ENCODE data around the gene PLPP1. TPM values are rescaled to one million over a fixed set of nuclear protein-coding genes. Genes with fewer than 3 reads are reported as not detected.

Gene PLPP1
- total RNA-seq, 1 experiment from 2014 or later, result 20.2 TPM

DNA sequence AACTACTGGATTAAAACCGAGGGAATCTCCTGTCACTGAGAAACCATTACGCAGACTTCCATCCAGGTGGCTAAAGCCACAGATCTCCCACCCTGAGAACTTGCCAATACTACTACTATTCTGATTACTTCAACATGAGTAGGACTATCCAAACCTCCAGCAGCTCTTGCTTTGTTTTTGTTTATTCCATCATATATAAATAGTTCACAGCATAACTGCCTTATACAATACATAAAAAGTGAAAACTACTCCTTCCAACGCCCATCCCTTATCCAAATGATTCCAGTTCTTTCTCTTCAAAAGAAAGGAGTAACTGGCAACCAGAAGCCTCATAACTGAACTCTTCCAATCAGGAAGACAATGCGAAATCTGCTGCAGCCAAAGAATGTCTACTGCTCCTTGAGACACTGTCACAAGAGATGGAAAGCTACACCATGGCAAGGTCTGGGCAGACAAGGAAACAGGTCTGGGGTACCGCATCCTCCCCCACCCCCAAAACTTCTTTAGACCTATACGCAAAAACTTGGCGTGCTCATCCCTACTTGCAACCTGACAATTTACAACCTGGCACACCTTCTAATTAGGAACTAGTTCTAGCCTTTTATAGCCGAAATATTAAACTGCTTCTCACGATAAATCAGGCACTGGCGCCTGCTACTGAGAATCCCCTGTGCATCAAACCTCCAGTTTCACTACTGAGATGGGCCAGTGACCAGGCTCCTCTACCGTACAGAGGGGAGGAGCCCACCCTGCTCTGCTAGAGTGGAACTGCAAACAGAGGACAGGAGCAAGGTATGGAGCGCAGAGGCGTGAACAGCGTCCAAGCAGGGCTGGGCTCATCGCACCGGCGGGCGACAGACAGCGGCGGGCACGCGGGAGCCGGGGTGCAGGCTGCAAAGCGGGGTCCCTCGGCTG is 986 bp downstream of the PLPP1 start:
- H3K27me3 Mint-ChIP-seq (ENCODE audit: unreplicated experiment), result no peaks in the 10 kb centered on the region
- TF ChIP-seq, protein P1, sequence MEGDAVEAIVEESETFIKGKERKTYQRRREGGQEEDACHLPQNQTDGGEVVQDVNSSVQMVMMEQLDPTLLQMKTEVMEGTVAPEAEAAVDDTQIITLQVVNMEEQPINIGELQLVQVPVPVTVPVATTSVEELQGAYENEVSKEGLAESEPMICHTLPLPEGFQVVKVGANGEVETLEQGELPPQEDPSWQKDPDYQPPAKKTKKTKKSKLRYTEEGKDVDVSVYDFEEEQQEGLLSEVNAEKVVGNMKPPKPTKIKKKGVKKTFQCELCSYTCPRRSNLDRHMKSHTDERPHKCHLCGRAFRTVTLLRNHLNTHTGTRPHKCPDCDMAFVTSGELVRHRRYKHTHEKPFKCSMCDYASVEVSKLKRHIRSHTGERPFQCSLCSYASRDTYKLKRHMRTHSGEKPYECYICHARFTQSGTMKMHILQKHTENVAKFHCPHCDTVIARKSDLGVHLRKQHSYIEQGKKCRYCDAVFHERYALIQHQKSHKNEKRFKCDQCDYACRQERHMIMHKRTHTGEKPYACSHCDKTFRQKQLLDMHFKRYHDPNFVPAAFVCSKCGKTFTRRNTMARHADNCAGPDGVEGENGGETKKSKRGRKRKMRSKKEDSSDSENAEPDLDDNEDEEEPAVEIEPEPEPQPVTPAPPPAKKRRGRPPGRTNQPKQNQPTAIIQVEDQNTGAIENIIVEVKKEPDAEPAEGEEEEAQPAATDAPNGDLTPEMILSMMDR (IDR thresholded peaks at IDR 0.05; ENCODE audit: unreplicated experiment), result no peak
- H3K27ac Mint-ChIP-seq (ENCODE audit: unreplicated experiment), result peak overlapping the region; percentile 17
- DNase-seq, result no peak
- H3K9me3 Mint-ChIP-seq (ENCODE audit: low read depth, unreplicated experiment), result no peaks in the 10 kb centered on the region
- intact Hi-C loops (cut with micrococcal nuclease; ENCODE audit: unreplicated experiment), result loop anchor here (10.0 kb wide), 1 partner anchor 189 kb away; no protein-coding TSS in a partner anchor
- peaks cover 25% of the 10 kb centered on the region for H3K36me3 Mint-ChIP-seq (ENCODE audit: insufficient read depth, unreplicated experiment)
- peaks cover 18% of the 10 kb centered on the region for H3K4me1 Mint-ChIP-seq (ENCODE audit: low read depth, unreplicated experiment)
- peak overlapping the region; percentile 79 for H3K4me3 Mint-ChIP-seq (ENCODE audit: low read depth, unreplicated experiment)
- BruUV-seq (replicated peaks), result no TSS peak
- CTCF ChIA-PET, result interaction anchor here (0.6 to 1.7 kb wide), 3 partner anchors 12 to 106 kb away, joined by 3 to 4 read pairs (median 4); no protein-coding TSS in a partner anchor

DNA sequence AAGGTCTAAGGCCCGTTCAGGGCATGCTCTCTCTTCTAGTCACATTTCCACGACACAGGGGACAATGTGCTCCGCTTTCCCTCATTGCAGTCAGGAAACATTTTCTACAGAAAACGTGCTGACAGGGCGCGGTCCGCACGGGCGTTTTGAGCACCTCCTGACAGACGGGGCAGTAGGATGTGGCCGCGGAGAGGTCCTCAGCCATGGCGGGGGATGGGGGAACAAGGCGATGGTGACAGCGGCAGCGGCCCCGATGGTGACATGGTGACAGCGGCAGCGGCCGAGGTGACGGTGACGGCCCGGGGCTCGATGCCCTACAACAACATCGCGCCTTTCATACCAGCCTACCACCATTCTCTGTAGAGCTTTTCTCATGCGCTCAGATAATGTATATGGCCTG is 4.1 kb downstream of the PLPP1 start:
- DNase-seq, result no peak
- H3K36me3 Mint-ChIP-seq (ENCODE audit: insufficient read depth, unreplicated experiment), result peaks cover 23% of the 10 kb centered on the region
- H3K27me3 Mint-ChIP-seq (ENCODE audit: unreplicated experiment), result no peaks in the 10 kb centered on the region
- TF ChIP-seq, protein P1 (IDR thresholded peaks at IDR 0.05; ENCODE audit: unreplicated experiment), result no peak
- H3K4me1 Mint-ChIP-seq (ENCODE audit: low read depth, unreplicated experiment), result peaks cover 15% of the 10 kb centered on the region
- CTCF ChIA-PET, result no interaction called here
- H3K27ac Mint-ChIP-seq (ENCODE audit: unreplicated experiment), result no peak overlapping the region
- intact Hi-C loops (cut with micrococcal nuclease; ENCODE audit: unreplicated experiment), result loop anchor here (10.0 kb wide), 1 partner anchor 186 kb away; no protein-coding TSS in a partner anchor
- H3K4me3 Mint-ChIP-seq (ENCODE audit: low read depth, unreplicated experiment), result no peak overlapping the region
- no TSS peak for BruUV-seq (replicated peaks)
- no peaks in the 10 kb centered on the region for H3K9me3 Mint-ChIP-seq (ENCODE audit: low read depth, unreplicated experiment)

- intact Hi-C loops (cut with micrococcal nuclease; ENCODE audit: unreplicated experiment), result no loop called here
- CTCF ChIA-PET, result no interaction called here
Observed at GRCh38 chr5:55524816-55525215, 9.9 kb downstream of the PLPP1 start.

GRCh38 chr5:55523293-55523692 is 11.5 kb downstream of the PLPP1 start:
- no peaks in the 10 kb centered on the region for H3K9me3 Mint-ChIP-seq (ENCODE audit: low read depth, unreplicated experiment)
- DNase-seq, result no peak
- TF ChIP-seq, protein P1 (IDR thresholded peaks at IDR 0.05; ENCODE audit: unreplicated experiment), result no peak
- H3K4me1 Mint-ChIP-seq (ENCODE audit: low read depth, unreplicated experiment), result peaks cover 31% of the 10 kb centered on the region
- no peak overlapping the region for H3K27ac Mint-ChIP-seq (ENCODE audit: unreplicated experiment)
- CTCF ChIA-PET, result no interaction called here
- H3K4me3 Mint-ChIP-seq (ENCODE audit: low read depth, unreplicated experiment), result no peak overlapping the region
- BruUV-seq (replicated peaks), result no TSS peak
- peaks cover 5% of the 10 kb centered on the region for H3K36me3 Mint-ChIP-seq (ENCODE audit: insufficient read depth, unreplicated experiment)
- intact Hi-C loops (cut with micrococcal nuclease; ENCODE audit: unreplicated experiment), result no loop called here
- H3K27me3 Mint-ChIP-seq (ENCODE audit: unreplicated experiment), result no peaks in the 10 kb centered on the region

More at GRCh38 chr5:55524816-55525215, 9.9 kb downstream of the PLPP1 start:
- Mint-ChIP-seq H3K4me3 (ENCODE audit: low read depth, unreplicated experiment) (no peak overlapping the region), H3K36me3 (ENCODE audit: insufficient read depth, unreplicated experiment) (no peaks in the 10 kb centered on the region), H3K4me1 (ENCODE audit: low read depth, unreplicated experiment) (peaks cover 24% of the 10 kb centered on the region), H3K27me3 (ENCODE audit: unreplicated experiment) (no peaks in the 10 kb centered on the region), H3K27ac (ENCODE audit: unreplicated experiment) (no peak overlapping the region), H3K9me3 (ENCODE audit: low read depth, unreplicated experiment) (no peaks in the 10 kb centered on the region)
- no peak for DNase-seq
- BruUV-seq (replicated peaks), result no TSS peak
- TF ChIP-seq, protein P1 (IDR thresholded peaks at IDR 0.05; ENCODE audit: unreplicated experiment), result no peak
